HG02970 (cell line): ENCODE measurements around the gene DCLK1.
A peak's percentile ranks its signal among the peaks of the same experiment; 100 is the strongest.
"Not testable (repeated sequence)": the region's sequence is repeated elsewhere in the genome, so short reads cannot be mapped to it uniquely, and the experiment has no call there.

Experiments used
- ATAC-seq: cut with Tn5 transposase; IDR thresholded peaks from one replicate; pipeline ENCODE4 v1.9.1; 2021; ENCODE audit warnings: mild to moderate bottlenecking, moderate library complexity, moderate number of reproducible peaks; ENCODE audit not compliant: unreplicated experiment, low FRiP score

DCLK1 gene

DNA sequence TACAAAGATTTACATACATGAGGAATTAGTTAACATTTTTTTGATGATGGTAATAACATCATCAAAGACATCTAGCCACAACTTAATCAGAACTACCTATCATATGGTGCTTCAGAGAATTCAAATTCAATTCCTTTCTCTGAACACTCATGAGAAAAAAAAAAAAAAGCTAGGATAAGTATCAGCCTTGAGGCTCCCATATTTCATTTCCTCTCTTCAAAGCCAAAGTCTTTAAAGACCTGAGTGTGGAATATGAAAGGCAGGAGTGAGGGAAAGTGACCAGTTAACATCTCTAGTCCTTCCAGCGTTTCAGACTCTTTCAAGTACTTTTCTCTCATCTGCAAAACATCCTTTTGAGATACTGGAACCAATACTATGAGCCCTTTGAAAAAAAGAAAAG lies 137.5 kb downstream of the DCLK1 start:
- ATAC-seq: no peak

DNA sequence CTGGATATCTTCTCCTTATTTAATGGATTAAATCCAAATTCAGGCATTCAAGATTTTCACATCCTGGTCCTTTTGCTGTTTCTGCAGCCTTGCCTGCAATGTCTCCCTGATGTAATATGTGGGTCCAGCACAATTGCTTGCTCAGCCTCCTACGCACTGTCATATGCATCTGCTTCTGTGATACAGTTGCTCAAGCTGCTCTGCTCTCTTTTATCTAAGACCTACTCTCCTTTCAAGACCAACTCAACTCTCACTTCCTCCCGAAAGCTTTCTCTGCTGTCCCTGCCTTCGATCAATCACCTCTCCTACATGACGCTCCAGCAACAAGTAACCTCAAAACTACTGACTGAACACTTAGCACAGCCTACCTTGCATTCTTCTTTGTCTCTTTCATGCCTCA lies 138.2 kb downstream of the DCLK1 start:
- ATAC-seq: no peak

DNA sequence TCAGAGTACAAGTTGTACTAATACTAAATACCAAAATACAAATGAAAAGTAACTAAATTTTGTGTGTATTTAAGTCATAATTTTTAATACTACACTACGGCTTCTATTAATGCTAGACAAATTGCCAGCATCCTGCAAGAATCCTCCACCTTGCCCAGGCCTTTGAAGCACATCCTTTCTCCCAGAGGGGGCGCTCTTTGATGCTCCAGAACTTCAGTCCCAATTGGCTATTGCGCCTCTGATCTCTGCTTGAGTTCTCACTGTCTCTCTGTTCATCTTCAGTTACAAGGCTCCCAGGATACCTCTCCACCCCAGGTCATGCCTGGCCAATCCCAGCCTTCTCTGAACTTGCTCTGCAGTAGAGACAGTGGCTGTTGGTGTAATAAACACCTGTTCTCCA lies 141.0 kb downstream of the DCLK1 start:
- no peak for ATAC-seq

DNA sequence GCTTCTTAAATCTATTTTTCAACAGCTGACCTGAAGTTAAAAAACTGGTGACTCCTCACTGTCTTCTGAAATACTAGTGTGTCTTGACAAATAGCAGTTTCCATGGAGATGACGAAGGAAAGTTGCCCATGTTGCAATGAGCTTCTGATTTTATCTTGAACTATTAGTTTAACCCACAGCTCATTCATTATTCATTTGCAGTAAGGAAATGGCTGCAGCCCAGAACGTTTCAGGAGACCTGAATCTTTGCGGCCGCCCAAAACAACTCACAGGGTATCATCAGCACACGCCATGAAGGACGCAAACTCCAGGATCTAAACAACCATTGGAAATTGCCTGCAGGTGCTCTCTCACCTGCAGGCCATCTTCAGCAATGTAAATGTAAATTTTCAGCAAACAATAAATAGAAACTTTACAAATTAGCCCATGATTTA lies 142.5 kb downstream of the DCLK1 start:
- ATAC-seq: no peak

DNA sequence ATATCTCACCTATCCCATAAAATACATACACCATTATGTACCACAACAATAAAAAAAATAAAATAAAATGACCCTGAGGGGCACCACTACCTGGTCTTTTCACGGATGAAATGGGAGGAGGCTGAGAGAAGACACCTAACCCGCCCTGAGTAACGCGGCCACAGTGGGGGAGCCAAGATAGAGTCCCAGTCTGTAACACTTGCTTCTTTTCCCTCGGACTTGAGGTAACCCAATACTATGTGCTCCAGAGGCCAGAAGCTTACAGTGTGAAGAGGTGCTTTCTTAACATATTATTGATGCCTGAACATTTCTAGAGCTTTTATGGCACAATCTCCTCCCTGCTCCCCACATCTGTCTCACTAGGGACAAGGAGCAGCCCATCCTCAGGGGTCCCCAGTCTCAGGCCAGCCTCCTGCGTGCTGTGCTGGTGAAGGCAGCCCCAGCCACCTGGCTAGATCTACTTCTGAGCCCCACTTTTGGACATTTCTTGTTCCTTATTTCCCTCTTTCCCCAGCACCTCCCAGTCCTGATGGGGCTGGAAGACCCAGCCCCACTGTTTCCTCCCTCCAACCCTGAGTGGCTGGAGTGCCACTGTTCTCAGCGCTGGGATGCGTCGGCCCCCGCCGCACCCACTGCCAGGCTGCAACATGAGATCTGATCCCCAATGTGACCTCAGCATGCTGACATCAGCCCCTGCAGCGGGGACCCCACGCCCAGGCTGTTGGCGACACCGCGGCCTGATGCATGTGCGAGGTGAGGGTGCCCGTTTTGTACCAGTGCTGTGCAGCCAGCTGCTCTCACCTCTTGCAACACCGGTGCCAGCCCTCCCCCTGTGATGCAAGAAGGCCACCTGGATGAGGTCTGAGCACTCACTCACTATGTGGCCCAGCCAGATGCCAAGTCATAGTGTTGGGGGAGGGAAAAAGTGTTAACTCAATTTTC lies 143.3 kb downstream of the DCLK1 start:
- ATAC-seq: no peak

DNA sequence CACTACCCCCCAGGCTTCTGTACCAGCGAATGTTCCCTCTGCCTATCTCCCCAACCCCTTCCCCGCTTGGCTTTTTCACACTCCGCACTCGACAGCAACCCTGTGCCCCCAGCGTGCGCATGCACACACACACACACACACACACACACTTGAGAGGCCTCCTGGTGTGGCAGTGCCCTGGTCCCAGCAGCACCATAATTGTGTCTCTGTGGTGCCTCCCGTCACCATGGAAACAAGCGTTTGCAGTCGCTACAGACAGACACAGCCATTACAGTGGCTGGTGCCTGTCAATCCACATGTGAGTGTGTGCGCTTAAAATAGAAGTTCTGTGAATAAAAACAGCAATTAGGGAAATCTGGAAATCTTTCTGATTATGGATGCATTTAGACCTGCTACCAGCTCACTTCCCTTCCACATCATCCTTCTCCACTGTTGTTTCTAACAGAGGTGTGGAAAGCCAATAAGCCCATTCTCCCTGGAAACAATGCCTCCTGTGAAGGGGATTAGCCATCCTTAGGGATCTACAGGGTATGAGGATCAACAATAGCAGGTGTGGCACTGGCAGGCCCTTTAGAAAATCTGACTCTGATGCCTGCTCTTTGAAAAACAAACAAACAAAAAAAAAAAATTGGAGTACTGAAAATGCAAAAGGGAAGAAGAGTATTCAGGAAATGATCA lies 146.3 kb downstream of the DCLK1 start:
- no peak for ATAC-seq

DNA sequence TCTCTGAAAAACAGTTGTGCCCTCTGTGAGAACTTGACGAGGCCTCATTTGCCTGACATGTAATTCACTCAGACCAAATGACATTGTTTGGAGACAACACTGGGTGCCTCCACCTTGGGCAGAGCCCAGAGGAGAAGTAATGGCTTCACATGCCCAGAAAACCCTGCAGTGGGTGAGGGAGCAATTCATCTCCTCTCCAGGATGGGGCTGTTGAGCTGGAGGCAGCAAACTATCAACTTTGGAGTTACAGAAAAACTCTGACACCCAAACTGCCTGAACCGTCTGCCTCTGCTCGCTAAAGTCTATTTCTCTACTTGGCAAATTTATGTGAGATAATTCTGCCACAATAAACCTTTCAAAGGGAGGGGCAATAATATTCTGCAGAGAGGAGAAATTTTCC lies 146.9 kb downstream of the DCLK1 start:
- no peak for ATAC-seq

DNA sequence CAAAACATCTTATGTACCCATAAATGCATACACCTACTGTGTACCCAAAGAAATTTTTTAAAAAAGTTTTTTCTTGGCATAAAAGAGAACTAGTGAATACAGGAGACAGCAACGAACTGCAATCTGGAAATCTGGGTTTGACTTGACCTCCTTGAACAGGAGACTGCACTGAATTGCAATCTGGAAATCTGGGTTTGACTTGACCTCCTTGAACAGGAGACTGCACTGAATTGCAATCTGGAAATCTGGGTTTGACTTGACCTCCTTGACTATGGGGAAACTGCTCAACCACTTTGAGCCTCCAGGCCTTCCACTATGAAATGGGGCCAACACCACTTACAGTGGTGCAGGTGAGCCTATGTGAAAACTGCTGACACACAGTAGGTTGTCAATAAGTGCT lies 147.5 kb downstream of the DCLK1 start:
- not testable (repeated sequence) for ATAC-seq

DNA sequence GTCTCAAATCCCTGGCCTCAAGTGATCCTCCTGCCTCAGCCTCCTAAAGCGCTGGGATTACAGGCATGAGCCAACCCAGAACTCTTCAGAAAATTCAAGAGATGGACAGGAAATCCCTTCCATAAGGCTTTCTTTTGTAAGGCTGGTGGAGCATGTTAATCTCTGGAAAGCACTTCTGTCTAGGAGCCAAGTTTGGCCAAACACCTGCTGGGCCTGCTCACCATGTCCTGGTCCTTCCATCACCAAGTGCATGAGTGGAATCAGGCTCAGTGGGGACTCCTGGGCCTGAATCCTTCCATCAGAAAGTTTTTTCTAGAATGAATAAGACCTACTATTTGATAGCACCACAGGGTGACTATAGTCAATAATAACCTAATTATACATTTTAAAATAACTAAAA lies 148.0 kb downstream of the DCLK1 start:
- ATAC-seq: no peak

DNA sequence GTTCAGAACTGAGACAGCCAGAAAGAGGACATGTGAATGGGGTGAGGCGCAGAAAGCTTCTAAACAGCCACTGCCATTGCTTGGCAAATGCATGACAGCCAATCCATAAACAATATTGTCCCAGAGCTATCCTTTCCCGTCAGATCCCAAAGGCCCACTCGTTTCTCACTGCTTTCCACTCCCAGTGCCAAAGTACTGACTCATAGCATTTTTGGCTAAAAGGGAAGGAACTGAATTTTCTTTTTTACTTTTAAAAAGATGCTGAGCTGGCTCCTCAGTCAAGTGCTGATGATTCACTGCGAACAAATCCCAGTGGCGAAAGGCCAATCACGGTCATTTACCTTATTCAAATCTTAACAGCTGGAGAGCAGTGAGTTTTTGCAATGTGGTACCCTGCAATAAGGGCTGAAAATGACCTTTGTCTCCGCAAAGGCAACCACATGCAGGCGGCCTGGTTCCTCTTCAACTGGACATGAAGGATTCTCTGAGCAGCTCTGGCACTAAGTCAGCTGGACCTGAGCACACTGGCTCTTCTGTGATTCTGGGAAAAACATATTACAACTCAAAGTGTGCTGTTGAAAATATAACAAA lies 151.7 kb downstream of the DCLK1 start:
- no peak for ATAC-seq

DNA sequence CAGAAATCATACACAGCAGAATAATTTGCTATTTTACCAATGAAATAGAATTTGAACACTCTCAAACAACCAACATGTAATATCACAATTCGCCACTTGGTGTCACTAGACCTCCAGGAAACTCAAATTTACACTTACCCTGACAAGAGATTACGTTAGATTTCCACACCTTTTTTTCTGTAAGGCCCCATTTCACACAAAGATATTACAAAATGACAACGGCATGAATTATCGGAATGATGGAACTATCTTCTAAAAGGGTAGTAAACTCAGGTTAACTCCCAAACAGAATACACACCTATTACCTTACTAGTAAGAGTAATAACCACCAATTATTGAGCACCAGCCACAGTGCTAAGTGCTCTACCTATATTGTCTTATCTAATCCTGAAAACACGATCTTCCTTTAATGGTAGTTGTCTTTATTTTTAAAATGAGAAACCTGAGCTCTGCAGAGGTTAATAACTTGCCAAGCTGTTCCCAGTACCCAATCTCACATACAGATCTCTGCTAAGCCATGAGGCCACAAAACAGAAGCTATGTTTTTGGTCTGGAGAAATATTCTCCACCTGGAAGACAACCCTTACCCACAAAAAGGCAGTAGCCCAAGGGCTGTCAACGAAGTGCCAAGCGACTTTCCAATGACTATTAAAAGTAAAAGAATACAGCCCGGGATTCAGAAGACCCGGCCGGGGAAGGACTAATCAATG lies 152.4 kb downstream of the DCLK1 start:
- ATAC-seq: peak; percentile 56

DNA sequence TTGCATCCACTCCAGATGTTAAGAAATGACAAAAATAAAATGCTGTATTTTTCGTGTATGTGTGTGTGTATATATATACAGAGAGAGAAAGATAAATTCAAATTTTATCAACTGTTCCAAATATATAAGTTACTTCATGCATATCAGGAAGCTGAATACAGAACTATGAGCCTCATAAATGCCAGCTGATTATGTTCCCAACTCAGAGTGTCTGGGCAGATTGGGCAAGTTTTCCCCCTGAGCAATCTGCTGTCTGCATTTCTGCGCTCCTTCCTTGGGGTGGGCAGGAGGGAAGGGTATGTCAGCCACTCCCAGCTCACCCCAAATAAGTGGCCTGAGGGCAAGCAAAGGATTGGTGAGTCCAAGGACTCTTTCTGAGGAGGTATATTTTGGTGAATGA lies 154.1 kb downstream of the DCLK1 start:
- no peak for ATAC-seq

DNA sequence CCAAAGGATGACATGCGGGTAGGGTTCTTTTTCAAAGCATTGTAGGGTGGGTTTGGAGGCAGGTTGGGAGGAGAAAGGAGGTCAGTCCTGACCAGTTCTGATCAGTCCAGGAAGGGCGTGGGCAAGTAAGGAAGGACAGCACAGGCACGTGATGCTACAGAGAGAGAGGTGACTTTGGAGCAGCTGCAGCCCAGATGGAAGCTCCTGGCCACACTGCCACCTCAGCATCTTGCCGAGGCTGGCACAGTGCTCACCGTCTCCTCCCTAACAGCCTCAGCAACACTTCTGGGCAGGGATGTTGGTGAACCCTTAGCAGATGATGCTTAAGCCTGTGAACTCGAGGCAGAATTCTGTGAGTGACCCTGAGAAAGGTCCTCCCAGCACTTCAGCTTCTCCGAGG lies 155.1 kb downstream of the DCLK1 start:
- ATAC-seq: no peak

DNA sequence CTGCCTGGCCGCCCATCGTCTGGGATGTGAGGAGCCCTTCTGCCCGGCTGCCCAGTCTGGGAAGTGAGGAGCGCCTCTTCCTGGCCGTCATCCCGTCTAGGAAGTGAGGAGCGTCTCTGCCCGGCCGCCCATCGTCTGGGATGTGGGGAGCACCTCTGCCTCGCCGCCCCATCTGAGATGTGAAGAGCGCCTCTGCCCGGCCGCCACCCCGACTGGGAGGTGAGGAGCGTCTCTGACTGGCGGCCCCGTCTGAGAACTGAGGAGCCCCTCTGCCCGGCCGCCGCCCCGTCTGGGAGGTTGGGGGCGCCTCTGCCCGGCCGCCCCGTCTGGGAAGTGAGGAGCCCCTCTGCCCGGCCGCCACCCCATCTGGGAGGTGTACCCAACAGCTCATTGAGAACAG lies 164.2 kb downstream of the DCLK1 start:
- not testable (repeated sequence) for ATAC-seq

DNA sequence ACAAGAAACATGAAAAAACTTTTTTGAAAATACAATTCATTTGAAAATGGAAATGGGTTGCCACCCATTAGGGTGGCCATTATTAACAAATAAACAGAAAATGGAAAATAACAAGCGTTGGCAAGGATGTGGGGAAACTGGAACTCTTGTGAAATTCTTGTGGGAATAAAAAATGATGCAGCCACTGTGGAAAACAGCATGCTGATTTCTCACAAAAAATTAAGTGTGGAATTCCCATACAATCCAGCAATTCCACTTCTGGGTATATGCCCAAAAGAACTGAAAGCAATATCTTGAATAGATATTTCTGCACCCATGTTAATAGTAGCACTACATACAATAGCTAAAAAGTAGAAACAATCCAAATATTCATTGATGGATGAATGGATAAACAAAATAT lies 165.2 kb downstream of the DCLK1 start:
- no peak for ATAC-seq

DNA sequence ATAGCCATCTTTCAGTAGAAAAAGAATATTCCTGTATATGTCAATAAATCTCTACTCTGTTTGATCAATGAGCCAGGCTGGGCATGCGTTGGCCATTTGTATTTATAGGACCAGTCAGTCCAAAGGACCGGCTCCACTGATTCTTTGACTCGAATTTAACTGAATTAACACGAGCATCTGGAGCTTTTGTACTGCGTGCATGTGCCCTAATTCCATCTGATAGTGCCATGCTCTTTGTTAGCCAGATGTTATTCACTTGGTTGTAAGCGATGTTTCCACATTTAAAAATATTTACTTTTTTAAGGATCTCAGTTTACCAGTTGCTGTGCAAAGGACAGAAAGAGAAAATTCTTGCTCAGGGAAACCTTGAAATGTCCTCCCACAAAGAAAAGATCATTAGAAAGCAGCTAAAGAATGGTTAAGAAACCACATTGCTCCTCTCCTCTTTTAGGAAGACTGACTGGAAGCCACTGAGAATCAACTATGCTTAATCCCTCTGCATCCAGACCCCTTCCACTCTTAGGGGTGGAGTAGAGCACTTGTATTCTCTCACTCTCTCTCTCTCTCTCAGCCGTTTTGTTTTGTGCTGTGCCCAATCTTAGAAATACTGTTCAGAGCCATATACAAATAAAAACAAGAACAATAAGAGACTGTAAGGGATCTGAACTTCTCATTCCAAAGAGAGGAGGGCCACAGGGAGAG lies 165.8 kb downstream of the DCLK1 start:
- no peak for ATAC-seq

DNA sequence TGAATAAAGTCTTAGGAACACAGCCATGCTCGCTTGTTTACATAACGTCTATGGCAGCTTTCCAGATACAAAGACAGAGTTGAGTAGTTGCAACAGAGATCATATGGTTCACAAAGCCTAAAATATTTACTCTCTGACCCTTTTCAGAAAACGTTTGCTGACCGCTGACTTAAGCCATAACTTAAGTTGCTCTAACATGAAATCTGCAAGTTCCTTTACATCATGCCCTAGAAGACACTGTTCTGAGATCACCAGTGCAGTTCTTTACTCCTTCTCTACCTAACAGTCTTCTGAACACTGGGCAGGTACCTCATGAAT lies 166.4 kb downstream of the DCLK1 start:
- ATAC-seq: no peak

DNA sequence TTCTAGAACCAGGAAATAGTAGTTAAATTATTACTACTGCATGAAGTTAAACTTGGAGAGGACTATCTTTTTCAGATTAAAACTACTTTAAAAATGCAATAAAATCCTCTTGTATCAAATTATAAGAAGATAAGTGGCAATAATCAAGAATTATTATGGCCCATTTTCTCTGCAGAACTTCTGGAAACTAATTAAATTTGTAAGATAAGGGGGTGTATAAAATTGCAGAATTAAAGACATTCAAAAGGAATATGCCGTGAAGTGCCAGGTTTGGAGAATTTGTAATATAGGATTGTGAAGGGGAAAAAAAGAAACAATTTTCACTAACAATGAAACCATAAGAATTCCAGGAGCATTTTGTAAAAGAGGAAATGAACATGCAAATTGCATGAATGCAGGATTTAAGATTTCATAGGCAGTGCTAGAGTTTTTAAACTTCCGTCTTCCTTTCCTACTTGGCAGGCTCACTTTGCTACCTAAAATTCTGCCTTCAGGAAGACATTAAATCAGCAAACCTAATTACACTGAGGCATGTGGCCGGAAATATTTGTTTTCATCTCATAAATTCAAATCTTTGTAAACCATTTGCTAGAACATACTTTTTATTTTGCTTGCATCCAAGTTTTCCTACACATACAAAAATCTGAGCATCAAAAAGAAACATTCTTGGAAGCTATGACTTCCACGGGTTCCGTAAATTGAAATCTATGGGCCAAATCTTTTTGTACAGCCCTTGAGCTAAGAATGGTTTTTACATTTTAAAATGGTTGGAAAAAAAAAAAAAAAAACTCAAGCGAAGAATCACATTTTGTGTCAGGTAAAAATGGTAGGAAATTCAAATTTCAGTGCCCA lies 166.9 kb downstream of the DCLK1 start:
- ATAC-seq: no peak

DNA sequence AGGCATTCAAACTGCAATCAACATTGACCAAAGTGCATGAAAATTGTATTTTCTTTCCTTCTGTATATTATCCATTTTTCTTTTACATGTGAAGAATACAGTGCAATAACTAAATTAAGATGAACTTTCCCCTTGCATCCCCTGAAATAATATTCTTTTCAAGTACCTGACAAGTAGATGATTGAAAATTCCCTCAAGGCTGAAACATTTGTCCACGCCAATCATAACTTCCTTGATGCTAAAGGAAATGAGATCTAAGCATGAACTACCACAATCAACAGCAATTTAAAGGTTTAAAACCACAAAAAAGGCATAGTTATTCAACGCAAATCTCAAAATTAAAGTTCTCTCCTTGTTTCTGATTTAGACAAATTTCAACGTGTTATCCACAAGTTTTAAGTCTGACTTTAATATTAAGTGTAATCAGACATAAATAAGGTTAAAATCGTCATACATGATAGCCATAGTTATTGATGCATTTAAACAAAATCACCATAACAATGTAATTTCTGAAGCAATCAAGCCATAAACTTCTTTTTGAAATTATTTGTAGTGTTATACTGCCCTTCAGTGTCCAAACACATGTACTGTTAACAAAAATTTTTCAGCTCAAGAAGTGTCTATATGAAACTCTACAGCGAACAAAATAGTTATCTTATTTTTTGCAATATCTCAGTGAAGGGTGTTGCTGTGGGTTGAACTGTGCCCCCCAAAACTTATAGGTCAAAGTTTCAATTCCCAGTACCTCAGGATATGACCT lies 169.5 kb downstream of the DCLK1 start:
- no peak for ATAC-seq
